Activated naive CD8-positive, alpha-beta T cell treated with anti-CD3 and anti-CD28 coated beads, Interleukin-2, amount 50 U/mL, for 24 hours (primary cell): ENCODE results near the gene TTYH1.

ENCODE experiments used
- ATAC-seq: fragments of 150-1000 bp; cut with Tn5 transposase; one replicate; pipeline ENCODE4 v1.10.0; 2021
- DNase-seq: peaks from one replicate; pipeline ENCODE4 v3.0.0; 2021
- H3K27ac Mint-ChIP-seq: one replicate; pipeline ENCODE4 v1.8.0; 2021; ENCODE audit warnings: mild to moderate bottlenecking, mixed read lengths
- H3K27me3 Mint-ChIP-seq: one replicate; pipeline ENCODE4 v1.8.0; 2021; ENCODE audit warnings: mixed read lengths
- H3K36me3 Mint-ChIP-seq: one replicate; pipeline ENCODE4 v1.8.0; 2021; ENCODE audit warnings: low read depth, mixed read lengths
- H3K4me1 Mint-ChIP-seq: one replicate; pipeline ENCODE4 v1.8.0; 2021; ENCODE audit warnings: mixed read lengths
- H3K4me3 Mint-ChIP-seq: one replicate; pipeline ENCODE4 v1.8.0; 2021; ENCODE audit warnings: mild to moderate bottlenecking, moderate library complexity, mixed read lengths
- H3K9me3 Mint-ChIP-seq: one replicate; pipeline ENCODE4 v1.8.0; 2021; ENCODE audit warnings: mixed read lengths

The TTYH1 gene

DNA sequence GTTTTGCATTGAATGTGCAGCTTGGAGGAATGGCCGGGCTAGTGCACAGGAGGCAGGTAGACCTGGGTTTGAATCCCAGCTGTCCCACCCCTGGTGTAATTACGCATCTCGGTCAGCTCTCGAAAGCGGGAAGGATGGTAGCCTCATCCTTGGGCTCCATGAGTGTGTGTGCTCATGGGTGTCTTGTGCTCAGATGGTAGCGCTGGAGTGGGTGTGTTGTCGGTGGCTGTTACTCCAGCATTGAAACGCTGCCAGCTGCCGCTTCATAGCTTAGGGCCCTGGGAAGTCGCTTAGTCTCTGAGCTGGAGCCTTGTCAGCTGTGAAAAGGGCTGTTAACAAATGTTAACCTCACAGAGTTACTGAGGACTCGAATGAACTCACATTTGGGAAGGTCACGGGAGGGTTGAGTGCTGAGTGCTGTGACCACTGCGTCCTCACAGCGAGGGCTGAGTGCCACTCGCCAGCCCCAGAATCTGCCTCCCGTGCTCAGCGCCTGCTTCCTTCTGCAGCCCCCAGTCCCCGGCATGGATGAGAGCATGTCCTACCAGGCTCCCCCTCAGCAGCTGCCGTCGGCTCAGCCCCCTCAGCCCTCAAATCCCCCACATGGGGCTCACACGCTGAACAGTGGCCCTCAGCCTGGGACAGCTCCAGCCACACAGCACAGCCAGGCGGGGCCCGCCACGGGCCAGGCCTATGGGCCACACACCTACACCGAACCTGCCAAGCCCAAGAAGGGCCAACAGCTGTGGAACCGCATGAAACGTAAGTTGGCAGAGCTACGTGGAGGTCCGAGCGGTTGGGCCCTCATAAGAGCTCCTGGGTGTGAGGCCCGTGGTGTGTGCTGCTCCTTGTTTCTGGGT is 38.9 kb downstream of the TTYH1 start:
- H3K4me1 Mint-ChIP-seq = peaks cover 37% of the 10 kb centered on the region
- no peak overlapping the region for H3K4me3 Mint-ChIP-seq
- H3K36me3 Mint-ChIP-seq = peaks cover 61% of the 10 kb centered on the region
- no peak overlapping the region for H3K27ac Mint-ChIP-seq
- ATAC-seq = no peak
- no peak for DNase-seq
- H3K9me3 Mint-ChIP-seq = no peaks in the 10 kb centered on the region
- peaks cover 2% of the 10 kb centered on the region for H3K27me3 Mint-ChIP-seq

- Mint-ChIP-seq H3K4me1 (peaks cover 38% of the 10 kb centered on the region), H3K4me3 (no peak overlapping the region), H3K9me3 (no peaks in the 10 kb centered on the region), H3K27me3 (no peaks in the 10 kb centered on the region), H3K27ac (no peak overlapping the region), H3K36me3 (peaks cover 61% of the 10 kb centered on the region)
- ATAC-seq (no peak), DNase-seq (no peak)
These were observed 39.8 kb downstream of the TTYH1 start for GRCh38 chr19:54454781-54455675.

DNA sequence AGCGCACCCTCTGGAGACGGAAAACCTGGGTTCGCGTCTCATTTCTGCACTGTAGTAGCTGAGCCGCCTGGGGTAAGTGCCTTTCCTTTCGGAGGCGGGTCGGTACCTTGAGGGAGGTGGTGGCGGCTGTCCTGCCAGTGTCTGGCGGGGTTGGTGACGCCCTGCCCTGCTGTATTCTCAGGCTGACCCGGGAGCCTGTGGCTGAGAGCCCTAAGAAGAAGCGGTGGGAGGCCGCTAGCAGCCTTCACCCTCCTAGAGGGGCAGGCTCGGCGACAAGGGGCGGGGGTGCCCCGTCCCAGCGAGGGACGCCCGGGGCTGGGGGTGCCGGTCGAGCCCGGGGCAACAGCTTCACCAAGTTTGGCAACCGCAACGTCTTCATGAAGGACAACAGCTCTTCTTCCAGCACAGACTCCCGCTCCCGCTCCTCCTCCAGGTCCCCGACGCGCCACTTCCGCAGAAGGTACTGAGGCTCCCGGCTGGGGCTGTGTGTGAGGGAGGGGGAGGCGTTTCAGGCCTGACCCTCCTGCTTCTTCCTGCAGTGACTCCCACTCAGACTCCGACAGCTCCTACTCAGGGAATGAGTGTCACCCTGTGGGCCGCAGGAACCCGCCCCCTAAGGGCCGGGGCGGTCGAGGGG is 40.6 kb downstream of the TTYH1 start:
- Mint-ChIP-seq H3K4me1 (peaks cover 30% of the 10 kb centered on the region), H3K36me3 (peaks cover 53% of the 10 kb centered on the region), H3K9me3 (no peaks in the 10 kb centered on the region), H3K27ac (no peak overlapping the region), H3K4me3 (no peak overlapping the region), H3K27me3 (no peaks in the 10 kb centered on the region)
- no peak for ATAC-seq
- DNase-seq = no peak

GRCh38 chr19:54456423-54457373 is 41.4 kb downstream of the TTYH1 start:
- DNase-seq = no peak
- no peaks in the 10 kb centered on the region for H3K9me3 Mint-ChIP-seq
- ATAC-seq = no peak
- no peak overlapping the region for H3K27ac Mint-ChIP-seq
- no peak overlapping the region for H3K4me3 Mint-ChIP-seq
- no peaks in the 10 kb centered on the region for H3K27me3 Mint-ChIP-seq
- peaks cover 26% of the 10 kb centered on the region for H3K4me1 Mint-ChIP-seq
- H3K36me3 Mint-ChIP-seq = peaks cover 45% of the 10 kb centered on the region

DNA sequence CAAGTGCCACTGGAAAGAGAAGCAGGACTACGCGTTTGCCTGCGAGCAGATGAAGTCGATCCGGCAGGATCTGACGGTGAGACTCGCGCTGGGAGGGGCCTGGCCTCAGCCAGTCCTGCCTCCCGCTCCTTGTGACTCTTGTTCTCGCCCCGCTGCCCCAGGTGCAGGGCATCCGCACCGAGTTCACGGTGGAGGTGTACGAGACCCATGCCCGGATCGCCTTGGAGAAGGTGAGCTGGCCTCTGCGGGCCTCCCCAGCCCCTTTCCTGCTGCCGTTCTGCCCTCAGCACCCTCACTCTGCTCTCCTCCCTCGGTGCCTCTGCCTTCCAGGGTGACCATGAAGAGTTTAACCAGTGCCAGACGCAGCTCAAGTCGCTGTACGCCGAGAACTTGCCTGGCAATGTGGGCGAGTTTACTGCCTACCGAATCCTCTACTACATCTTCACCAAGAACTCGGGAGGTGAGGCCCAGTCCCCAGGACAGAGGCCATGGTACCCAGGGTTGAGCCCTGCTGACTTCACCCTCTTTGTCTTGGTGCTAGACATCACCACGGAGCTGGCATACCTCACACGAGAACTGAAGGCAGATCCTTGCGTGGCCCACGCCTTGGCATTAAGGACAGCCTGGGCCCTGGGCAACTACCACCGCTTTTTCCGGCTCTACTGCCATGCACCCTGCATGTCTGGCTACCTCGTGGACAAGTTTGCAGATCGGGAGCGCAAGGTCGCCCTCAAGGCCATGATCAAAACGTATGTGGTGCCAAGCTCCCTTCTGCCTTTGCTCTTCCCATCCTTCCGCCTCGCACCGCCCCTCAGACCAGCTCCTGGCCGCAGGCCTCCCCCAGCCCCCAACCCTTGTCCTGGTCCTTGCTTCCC is 42.7 kb downstream of the TTYH1 start:
- peak overlapping the region; percentile 18 for H3K27ac Mint-ChIP-seq
- H3K4me3 Mint-ChIP-seq = no peak overlapping the region
- no peak for ATAC-seq
- H3K27me3 Mint-ChIP-seq = no peaks in the 10 kb centered on the region
- peaks cover 42% of the 10 kb centered on the region for H3K36me3 Mint-ChIP-seq
- peaks cover 27% of the 10 kb centered on the region for H3K4me1 Mint-ChIP-seq
- no peaks in the 10 kb centered on the region for H3K9me3 Mint-ChIP-seq
- DNase-seq = no peak

GRCh38 chr19:54458648-54459281 is 43.5 kb downstream of the TTYH1 start:
- H3K4me1 Mint-ChIP-seq = peaks cover 28% of the 10 kb centered on the region
- H3K36me3 Mint-ChIP-seq = peaks cover 37% of the 10 kb centered on the region
- ATAC-seq (no peak), DNase-seq (no peak)
- no peaks in the 10 kb centered on the region for H3K9me3 Mint-ChIP-seq
- no peaks in the 10 kb centered on the region for H3K27me3 Mint-ChIP-seq
- no peak overlapping the region for H3K4me3 Mint-ChIP-seq
- H3K27ac Mint-ChIP-seq = peak overlapping the region; percentile 18

DNA sequence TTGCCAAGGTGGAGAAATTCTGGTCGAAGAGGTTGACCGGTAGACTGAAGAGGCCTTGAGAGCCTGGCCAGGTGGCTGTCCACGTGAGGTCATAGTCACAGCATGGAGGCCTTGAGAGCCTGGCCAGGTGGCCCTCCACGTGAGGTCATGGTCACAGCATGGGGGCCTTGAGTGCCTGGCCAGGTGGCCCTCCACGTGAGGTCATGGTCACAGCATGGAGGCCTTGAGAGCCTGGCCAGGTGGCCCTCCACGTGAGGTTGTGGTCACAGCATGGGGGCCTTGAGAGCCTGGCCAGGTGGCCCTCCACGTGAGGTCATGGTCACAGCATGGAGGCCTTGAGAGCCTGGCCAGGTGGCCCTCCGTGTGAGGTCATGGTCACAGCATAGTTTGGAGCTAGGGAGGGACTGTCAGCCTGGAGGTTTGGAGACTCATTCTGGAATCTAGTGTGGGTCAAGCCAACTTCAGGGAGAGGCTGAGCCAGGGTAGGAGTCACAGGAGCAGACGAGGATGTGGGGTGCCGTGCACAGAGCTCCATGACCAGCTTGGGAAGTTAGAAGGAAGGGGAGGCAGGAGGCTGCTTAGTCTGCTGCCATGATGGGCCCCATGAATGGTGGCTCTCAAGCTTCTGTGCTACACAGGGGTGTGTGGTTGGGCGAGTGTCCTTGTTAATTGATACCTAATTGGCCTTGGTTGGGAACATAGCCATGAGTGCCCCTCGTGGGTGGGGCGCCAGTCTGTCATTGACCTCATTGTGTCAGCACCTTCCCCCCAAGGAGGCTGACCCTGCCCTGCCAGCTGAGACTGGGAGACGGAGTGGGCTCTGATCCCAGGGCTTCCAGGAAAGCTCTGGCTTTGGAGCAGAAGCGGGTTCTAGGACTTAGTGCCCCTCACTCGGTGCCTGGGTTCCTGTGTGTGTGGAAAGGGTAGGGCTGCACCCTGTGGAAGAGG is 44.3 kb downstream of the TTYH1 start:
- H3K4me1 Mint-ChIP-seq = peaks cover 33% of the 10 kb centered on the region
- H3K4me3 Mint-ChIP-seq = peak overlapping the region; percentile 10
- H3K36me3 Mint-ChIP-seq = peaks cover 32% of the 10 kb centered on the region
- peak overlapping the region; percentile 45 for H3K27ac Mint-ChIP-seq
- DNase-seq = no peak
- no peaks in the 10 kb centered on the region for H3K27me3 Mint-ChIP-seq
- no peaks in the 10 kb centered on the region for H3K9me3 Mint-ChIP-seq
- no peak for ATAC-seq

- H3K4me1 Mint-ChIP-seq = peaks cover 36% of the 10 kb centered on the region
- DNase-seq (no peak), ATAC-seq (no peak)
- no peaks in the 10 kb centered on the region for H3K9me3 Mint-ChIP-seq
- no peak overlapping the region for H3K4me3 Mint-ChIP-seq
- H3K36me3 Mint-ChIP-seq = peaks cover 29% of the 10 kb centered on the region
- peaks cover 2% of the 10 kb centered on the region for H3K27me3 Mint-ChIP-seq
- H3K27ac Mint-ChIP-seq = peak overlapping the region; percentile 45
These were observed 45.2 kb downstream of the TTYH1 start for GRCh38 chr19:54460230-54461005.

GRCh38 chr19:54461210-54461609 is 45.9 kb downstream of the TTYH1 start:
- H3K4me3 Mint-ChIP-seq = peak overlapping the region; percentile 72
- ATAC-seq (no peak), DNase-seq (no peak)
- H3K9me3 Mint-ChIP-seq = no peaks in the 10 kb centered on the region
- peaks cover 27% of the 10 kb centered on the region for H3K36me3 Mint-ChIP-seq
- peaks cover 39% of the 10 kb centered on the region for H3K4me1 Mint-ChIP-seq
- H3K27ac Mint-ChIP-seq = peak overlapping the region; percentile 27
- peaks cover 8% of the 10 kb centered on the region for H3K27me3 Mint-ChIP-seq

- Mint-ChIP-seq H3K4me1 (peaks cover 39% of the 10 kb centered on the region), H3K36me3 (peaks cover 24% of the 10 kb centered on the region), H3K4me3 (peak overlapping the region; percentile 72), H3K9me3 (no peaks in the 10 kb centered on the region), H3K27ac (peak overlapping the region; percentile 57), H3K27me3 (peaks cover 12% of the 10 kb centered on the region)
- no peak for ATAC-seq
- DNase-seq = no peak
These were observed 46.3 kb downstream of the TTYH1 start for GRCh38 chr19:54461613-54462012.

DNA sequence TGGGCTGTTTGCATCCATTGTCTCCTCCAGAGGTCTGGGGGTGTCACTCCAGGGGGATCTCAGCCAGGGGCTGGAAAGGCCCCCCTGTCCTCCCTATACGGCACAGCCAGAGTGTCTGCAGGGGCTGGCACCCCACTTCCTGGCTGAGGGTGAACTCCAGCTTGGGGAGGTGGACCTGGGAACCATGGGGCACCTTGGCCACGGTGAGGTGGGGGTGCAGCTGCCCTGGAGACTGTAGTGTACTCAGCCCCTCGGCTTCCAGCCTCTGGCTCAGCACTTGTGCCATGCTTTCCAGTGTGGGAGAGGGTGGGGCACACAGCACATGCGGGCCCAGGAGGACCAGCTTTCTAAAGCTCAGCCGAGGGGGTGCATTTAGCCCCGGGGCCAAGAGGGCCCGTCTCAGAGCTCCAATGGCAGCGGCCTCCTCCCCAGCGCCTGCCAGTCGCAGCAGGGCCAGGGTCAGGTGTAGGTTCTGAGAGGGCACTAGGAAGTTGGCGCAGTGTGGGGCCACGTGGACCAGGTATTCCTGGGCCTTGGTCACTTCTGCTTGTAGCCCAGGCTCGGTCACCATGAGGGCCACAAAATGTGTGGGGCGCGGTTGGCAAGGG is 46.9 kb downstream of the TTYH1 start:
- Mint-ChIP-seq H3K4me3 (peak overlapping the region; percentile 72), H3K4me1 (peaks cover 39% of the 10 kb centered on the region), H3K27ac (peak overlapping the region; percentile 64), H3K27me3 (peaks cover 12% of the 10 kb centered on the region), H3K36me3 (peaks cover 24% of the 10 kb centered on the region), H3K9me3 (no peaks in the 10 kb centered on the region)
- no peak for ATAC-seq
- no peak for DNase-seq
